Chondrocyte (in vitro differentiated cells): ENCODE results near the gene ABCB7. TPM values are rescaled to one million over a fixed set of nuclear protein-coding genes. Genes with fewer than 3 reads are reported as not detected.

Experiments used
- DNase-seq: peaks from one replicate; pipeline ENCODE4 v3.0.0; 2021; ENCODE audit warnings: mixed read lengths, low spot score
- H3K27ac Mint-ChIP-seq: one replicate; pipeline ENCODE4 v1.8.0; 2021; ENCODE audit warnings: mild to moderate bottlenecking, moderate library complexity, mixed read lengths; ENCODE audit not compliant: unreplicated experiment
- H3K27me3 Mint-ChIP-seq: 2 replicates; pipeline ENCODE4 v1.8.0; 2021; ENCODE audit warnings: low read depth, mixed read lengths
- H3K36me3 Mint-ChIP-seq: 2 replicates; pipeline ENCODE4 v1.8.0; 2021; ENCODE audit warnings: low read depth, mixed read lengths
- H3K4me1 Mint-ChIP-seq: 2 replicates; pipeline ENCODE4 v1.8.0; 2021; ENCODE audit warnings: low read depth, mild to moderate bottlenecking, mixed read lengths
- H3K4me3 Mint-ChIP-seq: one replicate; pipeline ENCODE4 v1.8.0; 2021; ENCODE audit warnings: mild to moderate bottlenecking, moderate library complexity, mixed read lengths; ENCODE audit not compliant: unreplicated experiment
- H3K9me3 Mint-ChIP-seq: 2 replicates; pipeline ENCODE4 v1.8.0; 2021; ENCODE audit warnings: low read depth, mixed read lengths
- CTCF ChIP-seq: fragments of 200-600 bp; sonication (generic); IDR thresholded peaks from 2 replicates; pipeline ENCODE4 v1.5.0; 2021; ENCODE audit warnings: antibody characterized with exemption, mild to moderate bottlenecking, moderate library complexity
- total RNA-seq: library from RNA; stranded (reverse); gene quantifications from 3 replicates; pipeline ENCODE4 v1.2.1, GENCODE V29; 2021

The ABCB7 gene
- total RNA-seq, 1 donor from 2014 or later = 12.3 TPM

GRCh38 chrX:75156531-75156945 lies 455 bp upstream of the ABCB7 start:
- peak overlapping the region; percentile 84 for H3K4me3 Mint-ChIP-seq
- DNase-seq = no peak
- H3K4me1 Mint-ChIP-seq = peaks cover 18% of the 10 kb centered on the region
- no peaks in the 10 kb centered on the region for H3K36me3 Mint-ChIP-seq
- H3K27ac Mint-ChIP-seq = peak overlapping the region; percentile 90
- no peak for TF ChIP-seq CTCF
- no peaks in the 10 kb centered on the region for H3K27me3 Mint-ChIP-seq
- no peaks in the 10 kb centered on the region for H3K9me3 Mint-ChIP-seq

- H3K36me3 Mint-ChIP-seq = no peaks in the 10 kb centered on the region
- H3K9me3 Mint-ChIP-seq = no peaks in the 10 kb centered on the region
- H3K27ac Mint-ChIP-seq = peak overlapping the region; percentile 90
- no peak for TF ChIP-seq CTCF
- peaks cover 18% of the 10 kb centered on the region for H3K4me1 Mint-ChIP-seq
- no peaks in the 10 kb centered on the region for H3K27me3 Mint-ChIP-seq
- H3K4me3 Mint-ChIP-seq = peak overlapping the region; percentile 84
- DNase-seq = no peak
Observed at GRCh38 chrX:75155447-75155826, 646 bp downstream of the ABCB7 start.

GRCh38 chrX:75154871-75155270 lies 1.2 kb downstream of the ABCB7 start:
- TF ChIP-seq CTCF = no peak
- no peak for DNase-seq
- Mint-ChIP-seq H3K36me3 (no peaks in the 10 kb centered on the region), H3K27me3 (no peaks in the 10 kb centered on the region), H3K27ac (no peak overlapping the region), H3K4me3 (no peak overlapping the region), H3K9me3 (no peaks in the 10 kb centered on the region), H3K4me1 (peaks cover 18% of the 10 kb centered on the region)

- Mint-ChIP-seq H3K4me1 (peaks cover 18% of the 10 kb centered on the region), H3K27me3 (no peaks in the 10 kb centered on the region), H3K9me3 (peaks cover 8% of the 10 kb centered on the region), H3K4me3 (no peak overlapping the region), H3K36me3 (no peaks in the 10 kb centered on the region), H3K27ac (no peak overlapping the region)
- DNase-seq = no peak
- TF ChIP-seq CTCF = no peak
Observed at GRCh38 chrX:75151827-75152592, 4.1 kb downstream of the ABCB7 start.

GRCh38 chrX:75149654-75150053 lies 6.4 kb downstream of the ABCB7 start:
- no peak for TF ChIP-seq CTCF
- peaks cover 17% of the 10 kb centered on the region for H3K9me3 Mint-ChIP-seq
- H3K27me3 Mint-ChIP-seq = no peaks in the 10 kb centered on the region
- no peak overlapping the region for H3K4me3 Mint-ChIP-seq
- H3K36me3 Mint-ChIP-seq = no peaks in the 10 kb centered on the region
- no peak for DNase-seq
- peaks cover 5% of the 10 kb centered on the region for H3K4me1 Mint-ChIP-seq
- no peak overlapping the region for H3K27ac Mint-ChIP-seq
